K562 treated with DMSO at 1 percent for 12 hours (cell line): ENCODE data around the gene LINC00237. TPM values are rescaled to one million over a fixed set of nuclear protein-coding genes. Genes with fewer than 3 reads are reported as not detected.

Source experiments
- total RNA-seq: library from RNA; unstranded; fragments of 300-600 nt; gene quantifications from 2 replicates; pipeline ENCODE4 v1.2.3, GENCODE V29; 2022; ENCODE audit not compliant: insufficient read depth

The LINC00237 gene
- total RNA-seq, result not detected in 2 replicates

GRCh38 chr20:21106171-21107017 lies at the start of gene LINC00237:
TSS of gene LINC00237 (minus strand) at chr20:21106358.

GRCh38 chr20:21125849-21126580 lies 19.9 kb upstream of the LINC00237 start, which contains the start of gene KIZ:
TSS of gene KIZ (plus strand) at chr20:21126082. CDS start at chr20:21126116, 34 bp downstream.

Other genes starting within 250 kb of the LINC00237 start
- gene KIZ, start 19.7 kb upstream of the LINC00237 start, total RNA-seq, result 11.7 and 17.2 TPM in 2 replicates
- 20.7 and 45.2 TPM in 2 replicates for gene XRN2, start 197.0 kb upstream of the LINC00237 start, total RNA-seq